COLO829 (cell line): ENCODE measurements around the gene CCDC18.
A peak's percentile ranks its signal among the peaks of the same experiment; 100 is the strongest.
"Not testable (repeated sequence)": the region's sequence is repeated elsewhere in the genome, so short reads cannot be mapped to it uniquely, and the experiment has no call there.

Source experiments
- DNase-seq: peaks from one replicate; pipeline ENCODE4 v3.0.0; 2012; ENCODE audit warnings: low spot score

CCDC18 gene

GRCh38 chr1:93243233-93243632 is 62.7 kb downstream of the CCDC18 start:
- DNase-seq = not testable (repeated sequence)

GRCh38 chr1:93244298-93245069 is 64.0 kb downstream of the CCDC18 start:
- no peak for DNase-seq

- no peak for DNase-seq
Observed at GRCh38 chr1:93251966-93252365, 71.4 kb downstream of the CCDC18 start.

GRCh38 chr1:93252598-93252997 is 72.1 kb downstream of the CCDC18 start:
- DNase-seq = no peak

- DNase-seq = no peak
Observed at GRCh38 chr1:93253516-93253915, 73.0 kb downstream of the CCDC18 start.

- no peak for DNase-seq
Observed at GRCh38 chr1:93255222-93256079, 74.9 kb downstream of the CCDC18 start.

- DNase-seq = no peak
Observed at GRCh38 chr1:93256433-93256832, 75.9 kb downstream of the CCDC18 start.

- DNase-seq = no peak
Observed at GRCh38 chr1:93257889-93258288, 77.4 kb downstream of the CCDC18 start.

- not testable (repeated sequence) for DNase-seq
Observed at GRCh38 chr1:93260726-93261125, 80.2 kb downstream of the CCDC18 start.

GRCh38 chr1:93262645-93263044 is 82.1 kb downstream of the CCDC18 start:
- no peak for DNase-seq

GRCh38 chr1:93268888-93269287 is 88.4 kb downstream of the CCDC18 start:
- not testable (repeated sequence) for DNase-seq

GRCh38 chr1:93275262-93275633 is 94.7 kb downstream of the CCDC18 start:
- not testable (repeated sequence) for DNase-seq

- DNase-seq = no peak
Observed at GRCh38 chr1:93275634-93276295, 95.2 kb downstream of the CCDC18 start.

- DNase-seq = not testable (repeated sequence)
Observed at GRCh38 chr1:93277530-93277929, 97.0 kb downstream of the CCDC18 start.

GRCh38 chr1:93283496-93283895 is 103.0 kb downstream of the CCDC18 start:
- no peak for DNase-seq

GRCh38 chr1:93288558-93288957 is 108.0 kb downstream of the CCDC18 start:
- no peak for DNase-seq

- DNase-seq = no peak
Observed at GRCh38 chr1:93296555-93297154, 116.1 kb downstream of the CCDC18 start.

- peak; percentile 2 for DNase-seq
Observed at GRCh38 chr1:93301131-93301530, 120.6 kb downstream of the CCDC18 start.

GRCh38 chr1:93302078-93302477 is 121.6 kb downstream of the CCDC18 start:
- no peak for DNase-seq

- DNase-seq = peak; percentile 15
Observed at GRCh38 chr1:93304716-93305138, 124.2 kb downstream of the CCDC18 start.

GRCh38 chr1:93306920-93307319 is 126.4 kb downstream of the CCDC18 start:
- DNase-seq = no peak

GRCh38 chr1:93313026-93313425 is 132.5 kb downstream of the CCDC18 start:
- no peak for DNase-seq
